Glutamatergic neuron (in vitro differentiated cells): ENCODE results near the gene CDK5. TPM values are rescaled to one million over a fixed set of nuclear protein-coding genes. Genes with fewer than 3 reads are reported as not detected.
A peak's percentile ranks its signal among the peaks of the same experiment; 100 is the strongest.

ENCODE experiments used
- DNase-seq: peaks from one replicate; pipeline ENCODE4 v3.0.0; 2022
- H3K27ac Mint-ChIP-seq: one replicate; pipeline ENCODE4 v1.8.0; 2020; ENCODE audit warnings: mild to moderate bottlenecking, mixed read lengths, inconsistent platforms; ENCODE audit not compliant: unreplicated experiment
- H3K27me3 Mint-ChIP-seq: one replicate; pipeline ENCODE4 v1.8.0; 2020; ENCODE audit warnings: mild to moderate bottlenecking, moderate library complexity, mixed read lengths, inconsistent platforms; ENCODE audit not compliant: unreplicated experiment
- H3K36me3 Mint-ChIP-seq: one replicate; pipeline ENCODE4 v1.8.0; 2020; ENCODE audit warnings: mild to moderate bottlenecking, mixed read lengths, inconsistent platforms; ENCODE audit not compliant: unreplicated experiment
- H3K4me1 Mint-ChIP-seq: one replicate; pipeline ENCODE4 v1.8.0; 2020; ENCODE audit warnings: mild to moderate bottlenecking, low read depth, mixed read lengths, inconsistent platforms; ENCODE audit not compliant: unreplicated experiment
- H3K4me3 Mint-ChIP-seq: one replicate; pipeline ENCODE4 v1.8.0; 2020; ENCODE audit warnings: mild to moderate bottlenecking, mixed read lengths, inconsistent platforms; ENCODE audit not compliant: unreplicated experiment
- H3K9me3 Mint-ChIP-seq: one replicate; pipeline ENCODE4 v1.8.0; 2020; ENCODE audit warnings: mild to moderate bottlenecking, moderate library complexity, mixed read lengths, inconsistent platforms; ENCODE audit not compliant: unreplicated experiment
- CTCF ChIP-seq: fragments of 200-600 bp; sonication (generic); IDR thresholded peaks from one replicate; pipeline ENCODE4 v1.5.0; 2021; ENCODE audit not compliant: partially characterized antibody, unreplicated experiment
- total RNA-seq: library from RNA; stranded (reverse); fragmentation: NEBNext Ultra II Directional; extraction: Animal tissue kit (Norgen Biotek cat#: 25700); gene quantifications from one replicate; pipeline ENCODE4 v1.2.1, GENCODE V29; 2021; ENCODE audit not compliant: unreplicated experiment

CDK5 gene
- total RNA-seq, 1 donor from 2014 or later: 52.9 TPM

DNA sequence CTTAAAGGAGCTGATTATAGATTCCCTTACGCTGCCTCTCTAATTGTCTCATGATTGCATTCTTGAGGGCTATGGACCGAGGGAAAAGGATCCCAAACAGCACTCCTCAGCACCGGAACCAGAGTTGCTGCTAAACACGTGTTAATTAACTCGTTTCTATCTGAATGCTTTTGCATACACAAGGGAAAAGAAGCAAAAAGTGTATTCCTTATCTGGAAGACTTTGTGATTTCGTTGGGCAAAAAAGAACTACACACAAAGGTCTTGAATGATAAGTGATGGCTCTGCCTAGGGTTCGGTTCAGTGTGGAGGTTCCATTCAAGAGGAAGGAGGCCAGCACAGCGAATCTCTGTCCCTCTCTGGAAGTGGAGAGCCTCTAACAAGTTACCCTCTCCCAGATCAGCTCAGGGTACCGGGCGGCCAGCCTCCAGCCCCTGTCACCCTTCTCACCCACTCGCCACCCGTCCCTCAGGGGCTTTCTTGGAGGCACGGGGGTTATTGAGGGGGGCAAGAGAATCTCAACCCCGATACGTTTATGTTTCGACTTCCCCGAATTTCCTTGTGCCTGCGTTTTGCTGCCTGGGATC lies 1.2 kb upstream of the CDK5 start:
- Mint-ChIP-seq H3K27me3 (peaks cover 22% of the 10 kb centered on the region), H3K9me3 (peaks cover 9% of the 10 kb centered on the region), H3K36me3 (no peaks in the 10 kb centered on the region), H3K4me1 (peaks cover 21% of the 10 kb centered on the region), H3K27ac (peak overlapping the region; percentile 99), H3K4me3 (peak overlapping the region; percentile 99)
- no peak for DNase-seq
- no peak for TF ChIP-seq CTCF

DNA sequence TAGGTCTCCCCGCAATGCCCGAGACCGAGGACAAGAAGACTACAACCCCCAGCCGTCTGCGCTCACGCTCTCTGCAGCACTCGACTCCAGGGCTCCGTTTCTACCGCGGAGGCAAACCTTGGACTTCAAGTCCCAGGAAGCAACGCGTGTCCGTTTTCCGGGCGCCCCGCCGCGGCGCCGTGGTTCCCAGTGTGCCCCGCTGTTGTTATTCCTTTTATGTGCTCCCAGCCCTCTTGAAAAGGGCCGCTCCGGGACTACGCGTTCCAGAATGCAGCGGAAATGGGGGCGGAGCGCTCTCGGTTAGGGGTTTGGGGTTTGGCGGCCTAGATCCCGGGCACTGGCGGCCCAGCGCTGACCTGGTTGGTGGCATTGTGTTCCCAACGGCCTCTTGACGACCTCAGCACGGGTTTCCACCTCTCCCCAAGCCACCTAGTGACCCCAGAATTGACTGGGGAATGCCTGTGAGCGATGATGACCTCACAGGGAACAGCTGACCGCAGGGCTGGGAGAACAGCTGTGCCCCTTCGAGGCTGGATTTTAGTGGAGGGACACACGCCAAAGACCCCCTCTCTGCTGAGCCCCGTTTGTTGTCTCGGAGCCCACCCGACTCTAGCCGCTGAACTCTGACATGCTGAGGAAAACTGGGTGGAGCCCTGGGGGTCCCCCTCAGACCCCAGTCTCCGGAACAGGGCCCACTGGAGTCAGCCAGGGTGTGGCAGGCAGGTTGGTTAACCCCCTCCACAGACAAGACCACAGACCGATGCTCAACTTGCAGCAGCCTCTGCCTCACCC lies 488 bp upstream of the CDK5 start:
- DNase-seq: peak; percentile 97
- Mint-ChIP-seq H3K4me3 (peak overlapping the region; percentile 99), H3K4me1 (peaks cover 18% of the 10 kb centered on the region), H3K27me3 (peaks cover 19% of the 10 kb centered on the region), H3K36me3 (no peaks in the 10 kb centered on the region), H3K27ac (peak overlapping the region; percentile 99), H3K9me3 (peaks cover 9% of the 10 kb centered on the region)
- no peak for TF ChIP-seq CTCF

GRCh38 chr7:151056666-151057505 lies 811 bp downstream of the CDK5 start:
- DNase-seq: no peak
- Mint-ChIP-seq H3K27me3 (peaks cover 18% of the 10 kb centered on the region), H3K4me1 (peaks cover 16% of the 10 kb centered on the region), H3K27ac (peak overlapping the region; percentile 95), H3K4me3 (peak overlapping the region; percentile 99), H3K9me3 (peaks cover 9% of the 10 kb centered on the region), H3K36me3 (peaks cover 5% of the 10 kb centered on the region)
- TF ChIP-seq CTCF: no peak

DNA sequence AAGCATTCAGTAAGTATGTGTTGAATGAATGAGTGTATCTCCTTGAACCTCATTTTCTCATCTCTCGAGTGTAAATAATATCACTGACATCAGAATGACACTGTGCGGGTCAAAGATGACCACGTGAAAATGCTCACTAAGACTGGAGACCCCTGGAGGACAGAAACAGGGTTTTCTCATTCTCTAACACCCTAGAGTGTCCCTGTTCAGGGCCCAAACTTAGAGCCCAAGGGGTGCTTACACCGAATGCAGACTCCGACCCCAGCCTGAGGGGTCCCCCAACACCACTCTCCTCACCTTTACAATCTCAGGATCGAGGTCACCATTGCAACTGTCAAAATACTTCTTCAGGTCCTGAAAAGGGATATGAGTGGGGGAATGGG lies 1.4 kb downstream of the CDK5 start:
- Mint-ChIP-seq H3K9me3 (peaks cover 9% of the 10 kb centered on the region), H3K27me3 (peaks cover 18% of the 10 kb centered on the region), H3K27ac (peak overlapping the region; percentile 48), H3K4me1 (peaks cover 13% of the 10 kb centered on the region), H3K4me3 (peak overlapping the region; percentile 99), H3K36me3 (peaks cover 5% of the 10 kb centered on the region)
- no peak for DNase-seq
- TF ChIP-seq CTCF: peak; percentile 20
